Common myeloid progenitor, CD34-positive (primary cell): Measurements from ENCODE around the gene SPOCD1.
A peak's percentile ranks its signal among the peaks of the same experiment; 100 is the strongest.

Source experiments
- CTCF ChIA-PET: fragments of 350-600 bp; sonication (Branson Sonifier 250); formaldehyde crosslinking; loops from one replicate; lab custom pipeline; 2021; ENCODE audit warnings: antibody characterized with exemption; lab: Charles Lee
- POLR2A ChIA-PET: fragments of 350-600 bp; sonication (Branson Sonifier 250); formaldehyde crosslinking; loops from one replicate; lab custom pipeline; 2021; ENCODE audit warnings: antibody characterized with exemption; lab: Charles Lee
- DNase-seq, 3 donors: peaks; one replicate each; pipeline versions ENCODE4 v3.0.0 to v3.0.0-alpha.2; 2013
- H3K27ac ChIP-seq, 2 experiments: 1 replicate in 1 of 2; 2 replicates in 1 of 2; pipeline ENCODE4 v1.7.0; 2013; ENCODE audit warnings: inconsistent platforms in 2 of 2, low read length in 2 of 2, mild to moderate bottlenecking in 2 of 2, low read depth in 1 of 2, moderate library complexity in 1 of 2; ENCODE audit not compliant: severe bottlenecking in 2 of 2, insufficient read depth in 1 of 2, poor library complexity in 1 of 2
- H3K27me3 ChIP-seq, 5 experiments: replicated peaks in 2 of 5; 1 replicate in 3 of 5; 2 replicates in 2 of 5; pipeline versions ENCODE4 v1.6.1 to v1.7.0; 2013; ENCODE audit warnings: low read length in 4 of 5, mild to moderate bottlenecking in 2 of 5, moderate library complexity in 2 of 5, inconsistent platforms in 1 of 5; ENCODE audit not compliant: insufficient read depth in 5 of 5, control insufficient read depth in 4 of 5
- H3K36me3 ChIP-seq, 4 experiments: 1 replicate in 2 of 4; 2 replicates in 2 of 4; pipeline versions ENCODE4 v1.6.1 to v1.7.0; 2013; ENCODE audit warnings: low read length in 3 of 4, control low read depth in 1 of 4, mild to moderate bottlenecking in 1 of 4; ENCODE audit not compliant: control insufficient read depth in 4 of 4, insufficient read depth in 4 of 4
- H3K4me1 ChIP-seq, 4 experiments: 1 replicate in 3 of 4; 2 replicates in 1 of 4; pipeline versions ENCODE4 v1.6.1 to v1.7.1; 2013; ENCODE audit warnings: low read length in 3 of 4, mild to moderate bottlenecking in 3 of 4, control low read depth in 1 of 4, inconsistent platforms in 1 of 4, moderate library complexity in 1 of 4; ENCODE audit not compliant: control insufficient read depth in 4 of 4, insufficient read depth in 4 of 4; ENCODE audit errors: control extremely low read depth in 1 of 4
- H3K4me3 ChIP-seq, 7 experiments: 1 replicate in 4 of 7; 2 replicates in 3 of 7; pipeline versions ENCODE4 v1.5.1 to v1.7.0; 2013; ENCODE audit warnings: mild to moderate bottlenecking in 7 of 7, low read length in 6 of 7, moderate library complexity in 6 of 7, inconsistent platforms in 2 of 7, low read depth in 2 of 7, control low read depth in 1 of 7; ENCODE audit not compliant: insufficient read depth in 4 of 7, control insufficient read depth in 1 of 7; ENCODE audit errors: extremely low read depth in 1 of 7
- H3K9me3 ChIP-seq, 5 experiments: 1 replicate in 4 of 5; 2 replicates in 1 of 5; pipeline versions ENCODE4 v1.6.1 to v1.7.1; 2013; ENCODE audit warnings: low read length in 4 of 5, mild to moderate bottlenecking in 2 of 5, inconsistent platforms in 1 of 5, low read depth in 1 of 5, moderate library complexity in 1 of 5; ENCODE audit not compliant: control insufficient read depth in 4 of 5, insufficient read depth in 2 of 5; ENCODE audit errors: control extremely low read depth in 1 of 5
- WGBS: methylation state at CpG from one replicate; pipeline ENCODE4 v1.1.5; 2013; ENCODE audit not compliant: insufficient coverage; 5-methylcytosine and 5-hydroxymethylcytosine counted together

The SPOCD1 gene

DNA sequence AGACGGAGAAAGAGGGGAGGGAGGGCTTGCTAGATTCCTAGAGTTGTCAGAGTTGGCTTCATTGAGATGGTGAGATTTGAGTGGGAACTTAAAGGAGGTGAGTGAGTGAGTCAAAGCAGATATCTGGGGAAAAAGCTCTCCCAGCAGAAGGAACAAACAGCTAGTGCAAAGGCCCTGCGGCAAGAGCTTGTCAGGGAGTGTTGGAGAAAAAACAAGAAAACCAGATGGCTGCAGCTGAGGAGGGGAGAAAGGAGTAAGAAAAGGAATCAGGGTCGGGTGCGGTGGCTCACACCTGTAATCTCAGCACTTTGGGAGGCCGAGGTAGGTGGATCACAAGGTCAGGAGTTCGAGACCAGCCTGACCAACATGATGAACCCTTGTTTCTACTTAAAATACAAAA lies 40.3 kb upstream of the SPOCD1 start:
- Histone ChIP-seq H3K36me3 (no peaks in the 10 kb centered on the region), H3K4me3 (no peak overlapping the region), H3K27me3 (no peaks in the 10 kb centered on the region), H3K4me1 (no peaks in the 10 kb centered on the region), H3K9me3 (no peaks in the 10 kb centered on the region), H3K27ac (no peak overlapping the region)
- WGBS, result 98% methylated on average over 5 of the region's 6 CpGs
- ChIA-PET POLR2A (no interaction called here), CTCF (interaction anchor here (2.5 kb wide), 1 partner anchor 16 kb away, joined by 6 read pairs; no protein-coding TSS in a partner anchor)
- no peak for DNase-seq

DNA sequence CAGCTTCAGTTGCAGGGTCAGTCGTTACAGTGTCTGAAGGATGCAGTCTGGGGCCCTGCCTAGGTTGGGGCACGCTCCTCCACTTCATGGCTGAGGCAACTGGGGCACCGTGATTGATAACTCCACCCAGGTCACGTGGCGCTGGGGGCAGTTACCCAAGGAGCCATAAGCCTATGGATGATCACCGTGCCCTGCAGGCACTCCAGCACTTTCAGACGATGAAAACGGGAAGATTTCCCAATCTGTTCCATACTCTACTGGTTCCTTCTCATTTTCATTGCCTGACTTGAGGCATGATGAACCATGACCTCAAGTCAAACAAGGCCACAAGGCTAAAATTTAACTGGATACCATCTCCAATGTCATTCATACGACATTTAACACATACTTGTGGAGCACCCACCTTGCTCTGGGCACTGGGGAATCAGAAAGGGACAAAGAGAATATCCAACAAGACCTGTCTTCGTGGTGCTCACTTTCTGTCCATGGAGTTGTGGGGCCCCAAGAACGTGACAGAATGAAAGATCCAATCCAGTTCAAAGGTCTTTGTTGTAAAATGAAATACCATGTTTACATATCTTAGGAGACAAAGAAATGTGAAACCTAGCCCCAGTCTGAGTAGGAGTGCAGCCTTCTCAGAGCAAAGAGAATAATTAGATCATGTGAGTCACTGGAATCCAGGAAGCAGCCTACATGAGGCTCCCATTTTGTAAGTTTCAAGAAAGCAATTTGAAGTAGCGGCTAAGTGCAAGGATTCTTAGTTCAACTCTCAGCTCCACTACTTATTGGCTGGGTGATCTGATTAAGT lies 39.4 kb upstream of the SPOCD1 start:
- Histone ChIP-seq H3K4me3 (no peak overlapping the region), H3K27ac (no peak overlapping the region), H3K27me3 (no peaks in the 10 kb centered on the region), H3K4me1 (no peaks in the 10 kb centered on the region), H3K36me3 (no peaks in the 10 kb centered on the region), H3K9me3 (no peaks in the 10 kb centered on the region)
- DNase-seq, result no peak
- POLR2A ChIA-PET, result no interaction called here
- WGBS, result over 99% methylated on average over 11 of the region's 12 CpGs
- CTCF ChIA-PET, result interaction anchor here (2.5 kb wide), 1 partner anchor 17 kb away, joined by 6 read pairs; no protein-coding TSS in a partner anchor

DNA sequence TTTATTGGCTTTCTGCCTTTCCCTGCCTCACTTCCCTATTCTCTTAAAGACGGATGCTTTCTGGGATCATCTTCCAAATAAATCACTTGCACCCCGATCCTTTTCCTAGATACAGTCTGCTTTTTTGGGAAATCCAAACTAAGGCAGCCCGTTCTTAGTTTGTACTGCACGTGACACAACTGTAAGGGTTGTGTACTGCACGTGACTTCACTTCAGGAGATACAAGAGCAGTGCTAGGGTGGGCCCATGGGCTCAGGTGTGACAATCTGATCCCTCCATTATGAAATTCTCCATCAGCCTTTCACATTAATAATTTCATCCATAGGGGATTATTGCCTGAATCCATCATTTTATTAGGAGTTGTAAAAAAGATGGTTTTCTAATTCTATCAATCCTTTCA lies 33.8 kb upstream of the SPOCD1 start:
- no peak overlapping the region for H3K27ac ChIP-seq
- WGBS, result 90% methylated on average over 5 of the region's 5 CpGs
- H3K4me3 ChIP-seq, result no peak overlapping the region
- H3K27me3 ChIP-seq, result no peaks in the 10 kb centered on the region
- ChIA-PET CTCF (interaction anchor here (0.9 kb wide), 1 partner anchor 35 kb away, joined by 4 read pairs; no protein-coding TSS in a partner anchor), POLR2A (no interaction called here)
- peaks cover 0 to 13% (median 11%) of the 10 kb centered on the region in 4 experiments for H3K4me1 ChIP-seq
- H3K9me3 ChIP-seq, result no peaks in the 10 kb centered on the region
- no peaks in the 10 kb centered on the region for H3K36me3 ChIP-seq
- DNase-seq, result no peak

DNA sequence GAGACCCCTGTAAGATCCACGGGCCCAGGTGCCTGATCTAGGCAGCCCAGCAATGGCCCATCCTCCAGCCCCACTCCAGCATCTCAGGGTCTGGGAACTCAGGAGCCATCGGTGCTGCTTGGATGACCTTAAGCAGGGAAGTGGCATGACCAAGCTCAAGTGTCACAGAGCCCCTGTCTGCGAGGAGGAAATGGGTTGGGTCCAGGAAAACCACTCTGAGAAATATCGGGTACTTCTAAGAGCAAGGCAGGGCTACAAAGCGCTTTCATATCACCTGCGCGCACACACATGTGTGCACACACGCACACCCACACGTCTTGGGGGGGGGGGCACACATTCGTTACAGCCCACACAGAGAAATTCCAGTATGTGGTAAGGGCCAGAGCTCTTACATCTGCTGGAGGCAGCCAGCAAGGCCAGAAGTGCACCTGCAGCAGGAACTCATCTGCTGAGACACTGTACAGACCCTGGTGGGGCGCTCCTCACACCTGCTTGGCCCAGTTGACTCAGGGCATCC lies 32.6 kb upstream of the SPOCD1 start:
- ChIA-PET POLR2A (no interaction called here), CTCF (interaction anchor here (0.9 kb wide), 1 partner anchor 34 kb away, joined by 4 read pairs; no protein-coding TSS in a partner anchor)
- Histone ChIP-seq H3K27me3 (no peaks in the 10 kb centered on the region), H3K4me1 (peaks cover 0 to 13% (median 11%) of the 10 kb centered on the region in 4 experiments), H3K9me3 (no peaks in the 10 kb centered on the region), H3K36me3 (no peaks in the 10 kb centered on the region), H3K27ac (no peak overlapping the region), H3K4me3 (peak overlapping the region in 2 of 7 experiments; percentile 10 to 11)
- 19% methylated on average over 9 of the region's 11 CpGs for WGBS
- peak in 2 of 3 donors; percentile 43 to 58 for DNase-seq

- H3K4me1 ChIP-seq, result peaks cover 0 to 13% (median 11%) of the 10 kb centered on the region in 4 experiments
- CTCF ChIA-PET, result no interaction called here
These were observed 30.7 kb upstream of the SPOCD1 start for GRCh38 chr1:31846484-31846883.

GRCh38 chr1:31843506-31843905 lies 27.7 kb upstream of the SPOCD1 start:
- H3K27ac ChIP-seq, result no peak overlapping the region
- peak in 1 of 3 donors; percentile 9 for DNase-seq
- POLR2A ChIA-PET, result interaction anchor here (1.2 kb wide), 1 partner anchor 61 kb away, joined by 4 read pairs; no protein-coding TSS in a partner anchor

More at GRCh38 chr1:31846484-31846883, 30.7 kb upstream of the SPOCD1 start:
- H3K36me3 ChIP-seq, result no peaks in the 10 kb centered on the region
- no peak for DNase-seq
- H3K27ac ChIP-seq, result no peak overlapping the region
- POLR2A ChIA-PET, result no interaction called here
- H3K4me3 ChIP-seq, result no peak overlapping the region
- no peaks in the 10 kb centered on the region for H3K27me3 ChIP-seq
- H3K9me3 ChIP-seq, result no peaks in the 10 kb centered on the region

More at GRCh38 chr1:31843506-31843905, 27.7 kb upstream of the SPOCD1 start:
- Histone ChIP-seq H3K4me3 (no peak overlapping the region), H3K9me3 (no peaks in the 10 kb centered on the region), H3K27me3 (no peaks in the 10 kb centered on the region), H3K4me1 (peaks cover 0 to 6% (median 4%) of the 10 kb centered on the region in 4 experiments), H3K36me3 (no peaks in the 10 kb centered on the region)
- CTCF ChIA-PET, result interaction anchor here (1.1 kb wide), 1 partner anchor 17 kb away, joined by 3 read pairs; no protein-coding TSS in a partner anchor
- WGBS, result 56% methylated on average over 2 of the region's 2 CpGs
